Measurements from ENCODE around the gene TUBA4A. TPM values are rescaled to one million over a fixed set of nuclear protein-coding genes. Genes with fewer than 3 reads are reported as not detected.

Gene TUBA4A
- polyA plus RNA-seq, 1 donor from 2014 or later, result not detected

DNA sequence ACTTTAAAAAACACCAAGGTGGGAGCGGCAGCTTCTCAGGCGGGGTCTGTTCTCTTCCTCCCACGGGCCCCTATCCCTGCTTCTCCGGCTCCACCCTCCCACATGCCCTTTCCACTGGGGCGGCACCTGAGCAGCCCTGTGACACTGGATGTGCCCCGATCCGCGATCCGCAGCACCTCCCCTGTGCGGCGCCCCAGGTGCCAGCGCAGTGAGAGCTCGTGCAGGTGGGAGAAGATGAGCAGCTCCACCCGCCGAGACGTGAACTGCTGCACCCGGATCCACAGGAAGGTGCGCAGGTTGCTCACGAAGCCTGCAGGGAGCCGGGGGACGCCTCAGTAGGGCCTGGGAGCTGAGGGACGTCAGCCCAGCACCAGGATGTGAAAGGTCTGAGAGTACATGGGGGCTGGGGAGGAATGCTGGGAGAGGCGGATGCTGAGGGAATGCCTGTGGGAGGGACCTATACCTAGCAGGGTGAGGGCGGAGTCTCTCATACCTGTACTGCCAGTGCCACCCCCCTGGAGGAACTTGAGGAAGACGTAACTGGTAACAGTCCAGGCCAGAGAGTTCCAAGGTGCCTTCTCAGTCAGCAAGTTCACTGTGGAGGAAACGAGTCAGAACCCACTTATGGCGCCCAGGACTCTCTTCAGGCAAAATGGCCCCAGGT is 37.7 kb downstream of the TUBA4A start:
- Histone ChIP-seq H3K4me2 (ENCODE audit: low read length) (no peak overlapping the region), H3F3A (ENCODE audit: insufficient read depth, low read length, poor library complexity, severe bottlenecking) (no peaks in the 10 kb centered on the region), H3K36me3 (ENCODE audit: insufficient read depth, low read length) (no peaks in the 10 kb centered on the region), H3K9me3 (ENCODE audit: low read length) (no peaks in the 10 kb centered on the region), H3K9me2 (ENCODE audit: insufficient read depth, low read length) (no peaks in the 10 kb centered on the region), H2AFZ (ENCODE audit: low read depth, low read length) (no peak overlapping the region), H3K27ac (ENCODE audit: low read length) (no peak overlapping the region), H3K27me3 (ENCODE audit: insufficient read depth, low read depth, low read length) (no peaks in the 10 kb centered on the region), H4K20me1 (ENCODE audit: insufficient read depth) (no peaks in the 10 kb centered on the region), H3K79me2 (replicated peaks; ENCODE audit: insufficient read depth, low read length) (no peaks in the 10 kb centered on the region), H3K4me3 (ENCODE audit: low read length) (no peak overlapping the region), H3K9ac (ENCODE audit: low read length) (no peak overlapping the region)
- TF ChIP-seq SMC3 (conservative IDR thresholded peaks at IDR 0.05; ENCODE audit: poor library complexity) (no peak), POLR2AphosphoS5 (IDR thresholded peaks at IDR 0.05) (no peak), MXI1 (conservative IDR thresholded peaks at IDR 0.05; ENCODE audit: poor library complexity, severe bottlenecking) (no peak), RAD21 (conservative IDR thresholded peaks at IDR 0.05) (no peak)
- TF ChIP-seq, protein P1, sequence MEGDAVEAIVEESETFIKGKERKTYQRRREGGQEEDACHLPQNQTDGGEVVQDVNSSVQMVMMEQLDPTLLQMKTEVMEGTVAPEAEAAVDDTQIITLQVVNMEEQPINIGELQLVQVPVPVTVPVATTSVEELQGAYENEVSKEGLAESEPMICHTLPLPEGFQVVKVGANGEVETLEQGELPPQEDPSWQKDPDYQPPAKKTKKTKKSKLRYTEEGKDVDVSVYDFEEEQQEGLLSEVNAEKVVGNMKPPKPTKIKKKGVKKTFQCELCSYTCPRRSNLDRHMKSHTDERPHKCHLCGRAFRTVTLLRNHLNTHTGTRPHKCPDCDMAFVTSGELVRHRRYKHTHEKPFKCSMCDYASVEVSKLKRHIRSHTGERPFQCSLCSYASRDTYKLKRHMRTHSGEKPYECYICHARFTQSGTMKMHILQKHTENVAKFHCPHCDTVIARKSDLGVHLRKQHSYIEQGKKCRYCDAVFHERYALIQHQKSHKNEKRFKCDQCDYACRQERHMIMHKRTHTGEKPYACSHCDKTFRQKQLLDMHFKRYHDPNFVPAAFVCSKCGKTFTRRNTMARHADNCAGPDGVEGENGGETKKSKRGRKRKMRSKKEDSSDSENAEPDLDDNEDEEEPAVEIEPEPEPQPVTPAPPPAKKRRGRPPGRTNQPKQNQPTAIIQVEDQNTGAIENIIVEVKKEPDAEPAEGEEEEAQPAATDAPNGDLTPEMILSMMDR (IDR thresholded peaks at IDR 0.05; ENCODE audit: poor library complexity, severe bottlenecking), result no peak

DNA sequence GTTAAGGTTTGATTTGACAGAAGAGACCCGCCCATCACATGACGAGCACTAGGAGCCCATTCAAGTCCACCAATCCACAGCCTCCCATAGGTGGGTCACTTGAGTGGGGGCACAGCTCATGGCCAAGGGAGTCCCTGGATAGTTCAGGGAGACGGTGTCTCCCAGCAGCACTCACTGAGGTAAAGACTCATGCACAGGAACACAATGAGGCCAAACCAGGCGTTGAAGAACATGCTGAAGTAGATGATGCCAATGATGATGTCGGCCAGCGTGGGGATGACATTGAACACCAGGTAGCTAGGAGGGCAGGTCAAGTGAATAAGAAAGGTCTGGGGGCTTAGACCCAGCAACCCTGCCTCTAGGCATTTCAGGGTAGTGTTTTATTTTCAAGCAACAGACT is 38.9 kb downstream of the TUBA4A start:
- H3K4me2 ChIP-seq (ENCODE audit: low read length), result no peak overlapping the region
- H3K4me3 ChIP-seq (ENCODE audit: low read length), result no peak overlapping the region
- H3K27ac ChIP-seq (ENCODE audit: low read length), result no peak overlapping the region
- no peak overlapping the region for H3K9ac ChIP-seq (ENCODE audit: low read length)
- TF ChIP-seq EZH2 (IDR thresholded peaks at IDR 0.05; ENCODE audit: borderline replicate concordance, insufficient read depth, low read length, poor library complexity, severe bottlenecking) (no peak), POLR2AphosphoS5 (IDR thresholded peaks at IDR 0.05) (no peak), MXI1 (conservative IDR thresholded peaks at IDR 0.05; ENCODE audit: poor library complexity, severe bottlenecking) (no peak), EP300 (conservative IDR thresholded peaks at IDR 0.05; ENCODE audit: poor library complexity, severe bottlenecking) (no peak), RAD21 (conservative IDR thresholded peaks at IDR 0.05) (no peak), SMC3 (conservative IDR thresholded peaks at IDR 0.05; ENCODE audit: poor library complexity) (no peak), TAF1 (IDR thresholded peaks at IDR 0.05; ENCODE audit: low read depth) (no peak)
- TF ChIP-seq, protein P1 (IDR thresholded peaks at IDR 0.05; ENCODE audit: poor library complexity, severe bottlenecking), result no peak
- TF ChIP-seq, protein P2, sequence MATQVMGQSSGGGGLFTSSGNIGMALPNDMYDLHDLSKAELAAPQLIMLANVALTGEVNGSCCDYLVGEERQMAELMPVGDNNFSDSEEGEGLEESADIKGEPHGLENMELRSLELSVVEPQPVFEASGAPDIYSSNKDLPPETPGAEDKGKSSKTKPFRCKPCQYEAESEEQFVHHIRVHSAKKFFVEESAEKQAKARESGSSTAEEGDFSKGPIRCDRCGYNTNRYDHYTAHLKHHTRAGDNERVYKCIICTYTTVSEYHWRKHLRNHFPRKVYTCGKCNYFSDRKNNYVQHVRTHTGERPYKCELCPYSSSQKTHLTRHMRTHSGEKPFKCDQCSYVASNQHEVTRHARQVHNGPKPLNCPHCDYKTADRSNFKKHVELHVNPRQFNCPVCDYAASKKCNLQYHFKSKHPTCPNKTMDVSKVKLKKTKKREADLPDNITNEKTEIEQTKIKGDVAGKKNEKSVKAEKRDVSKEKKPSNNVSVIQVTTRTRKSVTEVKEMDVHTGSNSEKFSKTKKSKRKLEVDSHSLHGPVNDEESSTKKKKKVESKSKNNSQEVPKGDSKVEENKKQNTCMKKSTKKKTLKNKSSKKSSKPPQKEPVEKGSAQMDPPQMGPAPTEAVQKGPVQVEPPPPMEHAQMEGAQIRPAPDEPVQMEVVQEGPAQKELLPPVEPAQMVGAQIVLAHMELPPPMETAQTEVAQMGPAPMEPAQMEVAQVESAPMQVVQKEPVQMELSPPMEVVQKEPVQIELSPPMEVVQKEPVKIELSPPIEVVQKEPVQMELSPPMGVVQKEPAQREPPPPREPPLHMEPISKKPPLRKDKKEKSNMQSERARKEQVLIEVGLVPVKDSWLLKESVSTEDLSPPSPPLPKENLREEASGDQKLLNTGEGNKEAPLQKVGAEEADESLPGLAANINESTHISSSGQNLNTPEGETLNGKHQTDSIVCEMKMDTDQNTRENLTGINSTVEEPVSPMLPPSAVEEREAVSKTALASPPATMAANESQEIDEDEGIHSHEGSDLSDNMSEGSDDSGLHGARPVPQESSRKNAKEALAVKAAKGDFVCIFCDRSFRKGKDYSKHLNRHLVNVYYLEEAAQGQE (IDR thresholded peaks at IDR 0.05; ENCODE audit: borderline replicate concordance), result no peak
- H4K20me1 ChIP-seq (ENCODE audit: insufficient read depth), result no peaks in the 10 kb centered on the region
- no peaks in the 10 kb centered on the region for H3K36me3 ChIP-seq (ENCODE audit: insufficient read depth, low read length)
- no peaks in the 10 kb centered on the region for H3K9me3 ChIP-seq (ENCODE audit: low read length)
- H2AFZ ChIP-seq (ENCODE audit: low read depth, low read length), result no peak overlapping the region
- no peaks in the 10 kb centered on the region for H3F3A ChIP-seq (ENCODE audit: insufficient read depth, low read length, poor library complexity, severe bottlenecking)
- H3K27me3 ChIP-seq (ENCODE audit: insufficient read depth, low read depth, low read length), result no peaks in the 10 kb centered on the region
- no peaks in the 10 kb centered on the region for H3K79me2 ChIP-seq (replicated peaks; ENCODE audit: insufficient read depth, low read length)
- H3K9me2 ChIP-seq (ENCODE audit: insufficient read depth, low read length), result no peaks in the 10 kb centered on the region

All from neural cell (in vitro differentiated cells).